Liver (tissue), 9 donors: ENCODE data around the gene GNLY. TPM values are rescaled to one million over a fixed set of nuclear protein-coding genes. Genes with fewer than 3 reads are reported as not detected.

Experiments used
- DNase-seq: peaks from one replicate; pipeline ENCODE4 v3.0.0-alpha.2; 2017; ENCODE audit warnings: low spot score
- H3K27ac ChIP-seq, 2 donors: one replicate each; pipeline ENCODE4 v1.7.0; 2013; ENCODE audit warnings: inconsistent platforms in 2 of 2, low read length in 2 of 2, control low read depth in 1 of 2, low read depth in 1 of 2, mild to moderate bottlenecking in 1 of 2
- H3K27me3 ChIP-seq, 4 donors: one replicate each; pipeline versions ENCODE4 v1.6.1 to v1.7.0; 2013; ENCODE audit warnings: low read length in 3 of 4, inconsistent platforms in 1 of 4, mild to moderate bottlenecking in 1 of 4, moderate library complexity in 1 of 4; ENCODE audit not compliant: control insufficient read depth in 4 of 4, insufficient read depth in 4 of 4
- H3K36me3 ChIP-seq, 4 donors: one replicate each; pipeline versions ENCODE4 v1.6.1 to v1.7.0; 2013; ENCODE audit warnings: low read length in 3 of 4, mild to moderate bottlenecking in 3 of 4, low read depth in 1 of 4, moderate library complexity in 1 of 4; ENCODE audit not compliant: control insufficient read depth in 4 of 4, insufficient read depth in 3 of 4
- H3K4me1 ChIP-seq, 4 donors: one replicate each; pipeline versions ENCODE4 v1.6.1 to v1.7.0; 2013; ENCODE audit warnings: low read length in 3 of 4, mild to moderate bottlenecking in 3 of 4, moderate library complexity in 1 of 4; ENCODE audit not compliant: control insufficient read depth in 4 of 4, insufficient read depth in 4 of 4
- H3K4me3 ChIP-seq, 3 donors: one replicate each; pipeline versions ENCODE4 v1.6.1 to v1.7.0; 2013; ENCODE audit warnings: low read length in 3 of 3, control low read depth in 1 of 3, low read depth in 1 of 3, mild to moderate bottlenecking in 1 of 3
- H3K9ac ChIP-seq, 2 donors: one replicate each; pipeline ENCODE4 v1.7.0; 2013; ENCODE audit warnings: low read length in 2 of 2, mild to moderate bottlenecking in 2 of 2, moderate library complexity in 2 of 2, control low read depth in 1 of 2, low read depth in 1 of 2
- H3K9me3 ChIP-seq, 4 donors: one replicate each; pipeline versions ENCODE4 v1.6.1 to v1.7.0; 2013; ENCODE audit warnings: low read length in 3 of 4; ENCODE audit not compliant: control insufficient read depth in 4 of 4
- ATF3 ChIP-seq: IDR thresholded peaks from 2 replicates; pipeline ENCODE4 v1.6.1; 2016; ENCODE audit warnings: antibody characterized with exemption
- CTCF ChIP-seq: fragments of 150-350 bp; IDR thresholded peaks from 2 replicates; pipeline ENCODE4 v1.5.1; 2017; ENCODE audit warnings: improper control_type of control experiment, low read depth, low read length; ENCODE audit not compliant: missing input control
- FOXA1 ChIP-seq: IDR thresholded peaks from 2 replicates; pipeline ENCODE4 v1.6.1; 2016; ENCODE audit warnings: antibody characterized with exemption
- FOXA2 ChIP-seq: IDR thresholded peaks from 2 replicates; pipeline ENCODE4 v1.6.1; 2016; ENCODE audit warnings: antibody characterized with exemption
- GABPA ChIP-seq, 2 donors: IDR thresholded peaks in 1 of 2; conservative IDR thresholded peaks in 1 of 2; 2 replicates each; pipeline ENCODE4 v1.6.1; 2016; ENCODE audit warnings: antibody characterized with exemption in 2 of 2, mild to moderate bottlenecking in 1 of 2, moderate library complexity in 1 of 2
- HNF4A ChIP-seq, 2 donors: conservative IDR thresholded peaks; 2 replicates each; pipeline ENCODE4 v1.6.1; 2016; ENCODE audit warnings: antibody characterized with exemption in 2 of 2, mild to moderate bottlenecking in 2 of 2
- JUND ChIP-seq, 2 donors: IDR thresholded peaks; 2 replicates each; pipeline ENCODE4 v1.6.1; 2016; ENCODE audit warnings: antibody characterized with exemption in 2 of 2
- MAX ChIP-seq: IDR thresholded peaks from 2 replicates; pipeline ENCODE4 v1.6.1; 2016; ENCODE audit warnings: antibody characterized with exemption
- NR2F2 ChIP-seq: IDR thresholded peaks from 2 replicates; pipeline ENCODE4 v1.6.1; 2016; ENCODE audit warnings: antibody characterized with exemption
- RAD21 ChIP-seq, 2 donors: IDR thresholded peaks; 2 replicates each; pipeline ENCODE4 v1.6.1; 2016; ENCODE audit warnings: antibody characterized with exemption in 2 of 2, mild to moderate bottlenecking in 2 of 2
- REST ChIP-seq: IDR thresholded peaks from 2 replicates; pipeline ENCODE4 v1.6.1; 2016; ENCODE audit warnings: antibody characterized with exemption, mild to moderate bottlenecking
- RXRA ChIP-seq, 2 donors: IDR thresholded peaks; 2 replicates each; pipeline ENCODE4 v1.6.1; 2017 to 2018; ENCODE audit warnings: antibody characterized with exemption in 2 of 2, mild to moderate bottlenecking in 1 of 2
- SP1 ChIP-seq: IDR thresholded peaks from 2 replicates; pipeline ENCODE4 v1.6.1; 2018; ENCODE audit warnings: antibody characterized with exemption, mild to moderate bottlenecking
- TAF1 ChIP-seq: conservative IDR thresholded peaks from 2 replicates; pipeline ENCODE4 v1.6.1; 2016; ENCODE audit warnings: antibody characterized with exemption, mild to moderate bottlenecking
- YY1 ChIP-seq: IDR thresholded peaks from 2 replicates; pipeline ENCODE4 v1.6.1; 2016; ENCODE audit warnings: antibody characterized with exemption, mild to moderate bottlenecking
- WGBS: extraction: QIAGEN DNeasy Blood & Tissue Kit; methylation state at CpG from one replicate; pipeline ENCODE4 v1.1.7; 2013; 5-methylcytosine and 5-hydroxymethylcytosine counted together
- polyA plus RNA-seq, 2 donors: library from polyadenylated mRNA; stranded (reverse) in 1 of 2; unstranded in 1 of 2; fragments of 200-250 nt in 1 of 2; fragments of >200 nt in 1 of 2; fragmentation: Nextera tagmentation in 1 of 2; extraction: Ambion mirVana in 1 of 2; gene quantifications; one replicate each; pipeline versions ENCODE4 v1.2.1 to v1.2.3, GENCODE V29; 2013 to 2015
- total RNA-seq, 2 donors: library from RNA; depleted of rRNA; stranded (reverse); fragments of >200 nt; gene quantifications; one replicate each; pipeline ENCODE4 v1.2.3, GENCODE V29; 2014
- TF ChIP-seq, protein P1 (sequence below): IDR thresholded peaks from 2 replicates; pipeline ENCODE4 v1.6.1; 2016; ENCODE audit warnings: antibody characterized with exemption
- donor health status: healthy.
- donor health status: healthy.
- donor health status: healthy.
- donor health status: healthy.
- donor health status: healthy.

Gene GNLY
- total and polyA plus RNA-seq, 4 donors: 0.75 to 4.8 (median 1.3) TPM; not detected in 1

- 92% methylated on average over 2 of the region's 2 CpGs for WGBS
- no peak overlapping the region for H3K9ac ChIP-seq
- no peaks in the 10 kb centered on the region for H3K9me3 ChIP-seq
- no peak for DNase-seq
- H3K27ac ChIP-seq: no peak overlapping the region
- no peaks in the 10 kb centered on the region for H3K4me1 ChIP-seq
- peaks cover 16 to 79% (median 65%) of the 10 kb centered on the region in 4 donors for H3K36me3 ChIP-seq
- H3K4me3 ChIP-seq: no peak overlapping the region
- TF ChIP-seq SP1: no peak
- TF ChIP-seq RAD21 (IDR thresholded peaks at IDR 0.05): no peak
- TF ChIP-seq MAX: no peak
- no peak for TF ChIP-seq RXRA (IDR thresholded peaks at IDR 0.05)
- TF ChIP-seq CTCF: no peak
- no peak for TF ChIP-seq TAF1
- TF ChIP-seq FOXA2: no peak
- no peak for TF ChIP-seq REST
- no peak for TF ChIP-seq HNF4A (conservative IDR thresholded peaks at IDR 0.05)
- no peak for TF ChIP-seq NR2F2
- TF ChIP-seq, protein P1, sequence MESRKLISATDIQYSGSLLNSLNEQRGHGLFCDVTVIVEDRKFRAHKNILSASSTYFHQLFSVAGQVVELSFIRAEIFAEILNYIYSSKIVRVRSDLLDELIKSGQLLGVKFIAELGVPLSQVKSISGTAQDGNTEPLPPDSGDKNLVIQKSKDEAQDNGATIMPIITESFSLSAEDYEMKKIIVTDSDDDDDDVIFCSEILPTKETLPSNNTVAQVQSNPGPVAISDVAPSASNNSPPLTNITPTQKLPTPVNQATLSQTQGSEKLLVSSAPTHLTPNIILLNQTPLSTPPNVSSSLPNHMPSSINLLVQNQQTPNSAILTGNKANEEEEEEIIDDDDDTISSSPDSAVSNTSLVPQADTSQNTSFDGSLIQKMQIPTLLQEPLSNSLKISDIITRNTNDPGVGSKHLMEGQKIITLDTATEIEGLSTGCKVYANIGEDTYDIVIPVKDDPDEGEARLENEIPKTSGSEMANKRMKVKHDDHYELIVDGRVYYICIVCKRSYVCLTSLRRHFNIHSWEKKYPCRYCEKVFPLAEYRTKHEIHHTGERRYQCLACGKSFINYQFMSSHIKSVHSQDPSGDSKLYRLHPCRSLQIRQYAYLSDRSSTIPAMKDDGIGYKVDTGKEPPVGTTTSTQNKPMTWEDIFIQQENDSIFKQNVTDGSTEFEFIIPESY: no peak
- TF ChIP-seq JUND (IDR thresholded peaks at IDR 0.05): no peak
- no peak for TF ChIP-seq FOXA1
- TF ChIP-seq ATF3: no peak
- TF ChIP-seq YY1: no peak
- TF ChIP-seq GABPA (IDR thresholded peaks at IDR 0.05 in 1 of 2, conservative IDR thresholded peaks at IDR 0.05 in 1 of 2): no peak
- H3K27me3 ChIP-seq: no peaks in the 10 kb centered on the region
These were observed 48.0 kb upstream of the GNLY start for GRCh38 chr2:85646166-85646565.
